Measurements from ENCODE around the gene NACC1.

The NACC1 gene

GRCh38 chr19:13093407-13094105, 24.5 kb upstream of the NACC1 start:
- no peak overlapping the region for H4K91ac ChIP-seq (ENCODE audit: low read depth, low read length, poor library complexity)
- H3K4me3 ChIP-seq (ENCODE audit: low read length in 2 of 2): no peak overlapping the region
- H2AK5ac ChIP-seq (ENCODE audit: low read depth, low read length): peak overlapping the region; percentile 97
- H3K4me1 ChIP-seq (ENCODE audit: control insufficient read depth in 2 of 2, insufficient read depth in 1 of 2, low read depth in 1 of 2, low read length in 2 of 2): peaks cover 24 to 42% of the 10 kb centered on the region in 2 donors
- H3K9ac ChIP-seq (ENCODE audit: low read depth, low read length, poor library complexity): no peak overlapping the region
- H3K27me3 ChIP-seq (ENCODE audit: control insufficient read depth in 3 of 3, insufficient read depth in 3 of 3, low read depth in 1 of 3, low read length in 3 of 3): peaks cover 7 to 95% (median 48%) of the 10 kb centered on the region in 3 experiments
- H3K9me3 ChIP-seq (replicated peaks in 1 of 2; ENCODE audit: control insufficient read depth in 2 of 2, insufficient read depth in 1 of 2, low read depth in 1 of 2, low read length in 2 of 2): no peaks in the 10 kb centered on the region
- no peak overlapping the region for H2BK5ac ChIP-seq (ENCODE audit: low read length)
- DNase-seq (ENCODE audit: low spot score): peak; percentile 89
- H3K18ac ChIP-seq (ENCODE audit: low read length): peak overlapping the region; percentile 82
- H3K4me2 ChIP-seq (ENCODE audit: insufficient read depth, low read length, poor library complexity, severe bottlenecking): no peak overlapping the region
- peak overlapping the region; percentile 83 for H3K23ac ChIP-seq (ENCODE audit: low read depth, low read length, poor library complexity)
- H2BK12ac ChIP-seq (ENCODE audit: low read length): peak overlapping the region; percentile 76
- H3K14ac ChIP-seq (ENCODE audit: low read length): peak overlapping the region; percentile 42
- no peak overlapping the region for H2BK120ac ChIP-seq (ENCODE audit: low read depth, low read length)
- H3K27ac ChIP-seq (replicated peaks; ENCODE audit: low read length): no peak overlapping the region
- H4K8ac ChIP-seq (ENCODE audit: low read depth, low read length): no peak overlapping the region
- H3K79me1 ChIP-seq (ENCODE audit: low read depth, low read length): no peaks in the 10 kb centered on the region
- H2AFZ ChIP-seq (ENCODE audit: low read length): no peak overlapping the region
- H2BK15ac ChIP-seq (ENCODE audit: low read length): peak overlapping the region; percentile 72
- no CpG with 5 or more reads among the region's 12 CpGs for WGBS, 2 donors (ENCODE audit: extremely low coverage in 2 of 2, insufficient read length in 2 of 2, insufficient replicate concordance in 1 of 2)
- H3K36me3 ChIP-seq (replicated peaks in 1 of 2; ENCODE audit: control insufficient read depth in 2 of 2, insufficient read depth in 2 of 2, low read length in 2 of 2): no peaks in the 10 kb centered on the region
- no peak overlapping the region for H3K4ac ChIP-seq (ENCODE audit: low read length)

GRCh38 chr19:13094106-13094504, 24.0 kb upstream of the NACC1 start:
- Histone ChIP-seq H3K4me2 (ENCODE audit: insufficient read depth, low read length, poor library complexity, severe bottlenecking) (no peak overlapping the region), H3K4ac (ENCODE audit: low read length) (no peak overlapping the region), H3K27me3 (ENCODE audit: control insufficient read depth in 3 of 3, insufficient read depth in 3 of 3, low read depth in 1 of 3, low read length in 3 of 3) (peaks cover 13 to 95% (median 53%) of the 10 kb centered on the region in 3 experiments), H2BK12ac (ENCODE audit: low read length) (no peak overlapping the region), H3K4me1 (ENCODE audit: control insufficient read depth in 2 of 2, insufficient read depth in 1 of 2, low read depth in 1 of 2, low read length in 2 of 2) (peaks cover 24 to 42% of the 10 kb centered on the region in 2 donors), H2BK5ac (ENCODE audit: low read length) (no peak overlapping the region), H2BK15ac (ENCODE audit: low read length) (no peak overlapping the region), H2BK120ac (ENCODE audit: low read depth, low read length) (no peak overlapping the region), H3K36me3 (replicated peaks in 1 of 2; ENCODE audit: control insufficient read depth in 2 of 2, insufficient read depth in 2 of 2, low read length in 2 of 2) (no peaks in the 10 kb centered on the region), H2AFZ (ENCODE audit: low read length) (no peak overlapping the region), H3K14ac (ENCODE audit: low read length) (no peak overlapping the region), H4K8ac (ENCODE audit: low read depth, low read length) (no peak overlapping the region), H3K9ac (ENCODE audit: low read depth, low read length, poor library complexity) (no peak overlapping the region), H3K4me3 (ENCODE audit: low read length in 2 of 2) (no peak overlapping the region), H3K18ac (ENCODE audit: low read length) (peak overlapping the region; percentile 60), H4K91ac (ENCODE audit: low read depth, low read length, poor library complexity) (no peak overlapping the region), H3K79me1 (ENCODE audit: low read depth, low read length) (no peaks in the 10 kb centered on the region), H2AK5ac (ENCODE audit: low read depth, low read length) (peak overlapping the region; percentile 77), H3K27ac (replicated peaks; ENCODE audit: low read length) (no peak overlapping the region), H3K23ac (ENCODE audit: low read depth, low read length, poor library complexity) (no peak overlapping the region), H3K9me3 (replicated peaks in 1 of 2; ENCODE audit: control insufficient read depth in 2 of 2, insufficient read depth in 1 of 2, low read depth in 1 of 2, low read length in 2 of 2) (peaks cover 3 to 4% of the 10 kb centered on the region in 2 donors)
- no CpG with 5 or more reads among the region's 5 CpGs for WGBS, 2 donors (ENCODE audit: extremely low coverage in 2 of 2, insufficient read length in 2 of 2, insufficient replicate concordance in 1 of 2)
- no peak for DNase-seq (ENCODE audit: low spot score)

- H4K91ac ChIP-seq (ENCODE audit: low read depth, low read length, poor library complexity): no peak overlapping the region
- no peaks in the 10 kb centered on the region for H3K79me1 ChIP-seq (ENCODE audit: low read depth, low read length)
- H4K8ac ChIP-seq (ENCODE audit: low read depth, low read length): no peak overlapping the region
- peaks cover 3 to 9% of the 10 kb centered on the region in 2 donors for H3K9me3 ChIP-seq (replicated peaks in 1 of 2; ENCODE audit: control insufficient read depth in 2 of 2, insufficient read depth in 1 of 2, low read depth in 1 of 2, low read length in 2 of 2)
- no peak overlapping the region for H3K27ac ChIP-seq (replicated peaks; ENCODE audit: low read length)
- peak overlapping the region; percentile 95 for H3K18ac ChIP-seq (ENCODE audit: low read length)
- H2AK5ac ChIP-seq (ENCODE audit: low read depth, low read length): peak overlapping the region; percentile 96
- peaks cover 21 to 95% (median 58%) of the 10 kb centered on the region in 3 experiments for H3K27me3 ChIP-seq (ENCODE audit: control insufficient read depth in 3 of 3, insufficient read depth in 3 of 3, low read depth in 1 of 3, low read length in 3 of 3)
- peak overlapping the region; percentile 73 for H3K23ac ChIP-seq (ENCODE audit: low read depth, low read length, poor library complexity)
- H2BK15ac ChIP-seq (ENCODE audit: low read length): peak overlapping the region; percentile 55
- H3K14ac ChIP-seq (ENCODE audit: low read length): peak overlapping the region; percentile 56
- peak overlapping the region in 1 of 2 donors; percentile 17 for H3K4me3 ChIP-seq (ENCODE audit: low read length in 2 of 2)
- H3K4ac ChIP-seq (ENCODE audit: low read length): no peak overlapping the region
- no peak overlapping the region for H2BK12ac ChIP-seq (ENCODE audit: low read length)
- no CpG with 5 or more reads among the region's 16 CpGs for WGBS, 2 donors (ENCODE audit: extremely low coverage in 2 of 2, insufficient read length in 2 of 2, insufficient replicate concordance in 1 of 2)
- H2BK120ac ChIP-seq (ENCODE audit: low read depth, low read length): no peak overlapping the region
- H2BK5ac ChIP-seq (ENCODE audit: low read length): peak overlapping the region; percentile 66
- H3K4me1 ChIP-seq (ENCODE audit: control insufficient read depth in 2 of 2, insufficient read depth in 1 of 2, low read depth in 1 of 2, low read length in 2 of 2): peaks cover 24 to 42% of the 10 kb centered on the region in 2 donors
- peaks cover 0 to under 1% of the 10 kb centered on the region in 2 donors for H3K36me3 ChIP-seq (replicated peaks in 1 of 2; ENCODE audit: control insufficient read depth in 2 of 2, insufficient read depth in 2 of 2, low read length in 2 of 2)
- no peak for DNase-seq (ENCODE audit: low spot score)
- peak overlapping the region; percentile 71 for H3K4me2 ChIP-seq (ENCODE audit: insufficient read depth, low read length, poor library complexity, severe bottlenecking)
- H2AFZ ChIP-seq (ENCODE audit: low read length): peak overlapping the region; percentile 46
- peak overlapping the region; percentile 24 for H3K9ac ChIP-seq (ENCODE audit: low read depth, low read length, poor library complexity)
Measured at GRCh38 chr19:13094771-13095392, 23.2 kb upstream of the NACC1 start.

- peak overlapping the region; percentile 56 for H3K14ac ChIP-seq (ENCODE audit: low read length)
- H2AK5ac ChIP-seq (ENCODE audit: low read depth, low read length): peak overlapping the region; percentile 96
- H3K27ac ChIP-seq (replicated peaks; ENCODE audit: low read length): no peak overlapping the region
- H2BK120ac ChIP-seq (ENCODE audit: low read depth, low read length): peak overlapping the region; percentile 17
- peak overlapping the region; percentile 24 for H3K9ac ChIP-seq (ENCODE audit: low read depth, low read length, poor library complexity)
- no peak overlapping the region for H4K91ac ChIP-seq (ENCODE audit: low read depth, low read length, poor library complexity)
- H2BK5ac ChIP-seq (ENCODE audit: low read length): peak overlapping the region; percentile 66
- peaks cover 24 to 42% of the 10 kb centered on the region in 2 donors for H3K4me1 ChIP-seq (ENCODE audit: control insufficient read depth in 2 of 2, insufficient read depth in 1 of 2, low read depth in 1 of 2, low read length in 2 of 2)
- peaks cover 8 to 9% of the 10 kb centered on the region in 2 donors for H3K9me3 ChIP-seq (replicated peaks in 1 of 2; ENCODE audit: control insufficient read depth in 2 of 2, insufficient read depth in 1 of 2, low read depth in 1 of 2, low read length in 2 of 2)
- peak overlapping the region in 1 of 2 donors; percentile 17 for H3K4me3 ChIP-seq (ENCODE audit: low read length in 2 of 2)
- peak overlapping the region; percentile 71 for H3K4me2 ChIP-seq (ENCODE audit: insufficient read depth, low read length, poor library complexity, severe bottlenecking)
- no peak overlapping the region for H4K8ac ChIP-seq (ENCODE audit: low read depth, low read length)
- H3K23ac ChIP-seq (ENCODE audit: low read depth, low read length, poor library complexity): peak overlapping the region; percentile 73
- H3K27me3 ChIP-seq (ENCODE audit: control insufficient read depth in 3 of 3, insufficient read depth in 3 of 3, low read depth in 1 of 3, low read length in 3 of 3): peaks cover 25 to 95% (median 61%) of the 10 kb centered on the region in 3 experiments
- peak overlapping the region; percentile 12 for H2AFZ ChIP-seq (ENCODE audit: low read length)
- no peak overlapping the region for H3K4ac ChIP-seq (ENCODE audit: low read length)
- DNase-seq (ENCODE audit: low spot score): no peak
- H3K79me1 ChIP-seq (ENCODE audit: low read depth, low read length): no peaks in the 10 kb centered on the region
- H2BK12ac ChIP-seq (ENCODE audit: low read length): peak overlapping the region; percentile 84
- peak overlapping the region; percentile 95 for H3K18ac ChIP-seq (ENCODE audit: low read length)
- H2BK15ac ChIP-seq (ENCODE audit: low read length): no peak overlapping the region
- no CpG with 5 or more reads among the region's 25 CpGs for WGBS, 2 donors (ENCODE audit: extremely low coverage in 2 of 2, insufficient read length in 2 of 2, insufficient replicate concordance in 1 of 2)
- peaks cover 0 to 2% of the 10 kb centered on the region in 2 donors for H3K36me3 ChIP-seq (replicated peaks in 1 of 2; ENCODE audit: control insufficient read depth in 2 of 2, insufficient read depth in 2 of 2, low read length in 2 of 2)
Measured at GRCh38 chr19:13095393-13095784, 22.7 kb upstream of the NACC1 start.

Measured in neuronal stem cell (in vitro differentiated cells).